Psoas muscle (tissue), 8 donors: ENCODE results near the gene DCAF12. TPM values are rescaled to one million over a fixed set of nuclear protein-coding genes. Genes with fewer than 3 reads are reported as not detected.
"Not testable (repeated sequence)": the region's sequence is repeated elsewhere in the genome, so short reads cannot be mapped to it uniquely, and the experiment has no call there.

Experiments
- ATAC-seq, 4 donors: fragments of 200-7000 bp; cut with Tn5 transposase; one replicate each; pipeline ENCODE4 v1.9.1; 2020; ENCODE audit warnings: moderate library complexity in 3 of 4, mild to moderate bottlenecking in 2 of 4
- DNase-seq, 2 donors: peaks; one replicate each; pipeline ENCODE4 v3.0.0-alpha.2; 2020
- H3K27ac ChIP-seq: fragments of 200-600 bp; one replicate; pipeline ENCODE4 v1.8.0; 2022
- H3K27me3 ChIP-seq, 3 donors: fragments of 200-600 bp in 1 of 3; one replicate each; pipeline versions ENCODE4 v1.6.1 to v1.8.0; 2013 to 2022; ENCODE audit warnings: low read length in 2 of 3, mild to moderate bottlenecking in 2 of 3, moderate library complexity in 1 of 3; ENCODE audit not compliant: insufficient read depth in 3 of 3
- H3K36me3 ChIP-seq, 2 donors: fragments of 200-600 bp in 1 of 2; one replicate each; pipeline versions ENCODE4 v1.6.1 to v1.8.0; 2013 to 2022; ENCODE audit warnings: low read depth in 1 of 2, mild to moderate bottlenecking in 1 of 2, moderate library complexity in 1 of 2; ENCODE audit not compliant: insufficient read depth in 1 of 2
- H3K4me1 ChIP-seq: fragments of 200-600 bp; one replicate; pipeline ENCODE4 v1.8.0; 2022
- H3K4me3 ChIP-seq: fragments of 200-600 bp; one replicate; pipeline ENCODE4 v1.8.0; 2022; ENCODE audit warnings: mild to moderate bottlenecking
- H3K9me3 ChIP-seq: fragments of 200-600 bp; one replicate; pipeline ENCODE4 v1.8.0; 2022
- WGBS, 3 donors: extraction: QIAGEN DNeasy Blood & Tissue Kit; methylation state at CpG; one replicate each; pipeline versions ENCODE4 v1.1.6 to v1.1.7; 2013; 5-methylcytosine and 5-hydroxymethylcytosine counted together
- intact Hi-C, 2 donors: fragments of 100-400 bp; cut with DNase I; formaldehyde crosslinking; loops; one replicate each; pipeline versions ENCODE4 v1.11.0 to v1.14.2; 2022
- polyA plus RNA-seq, 3 donors: library from polyadenylated mRNA; stranded (reverse); fragments of 200-250 nt; gene quantifications; one replicate each; pipeline ENCODE4 v1.2.3, GENCODE V29; 2013
- total RNA-seq, 4 donors: library from RNA; stranded (reverse); fragmentation: NEBNext Ultra II Directional in 2 of 4; extraction: Animal tissue kit (Norgen Biotek cat#: 25700) in 2 of 4; gene quantifications; one replicate each; pipeline versions ENCODE4 v1.2.1 to v1.2.4, GENCODE V29; 2021 to 2023
- TF ChIP-seq, protein P1 (sequence below): fragments of 200-600 bp; IDR thresholded peaks from one replicate; pipeline ENCODE4 v1.8.0; 2022; ENCODE audit warnings: antibody characterized with exemption
- donor health status: healthy with polysubstance abuse.
- donor health status: DM: no; HTN: no; CAD: no; lungs with moderate emphysema.
- donor health status: Bipolar disorder and iron deficiency.
- donor health status: healthy.
- donor health status: DM: yes; HTN: yes; CAD: no.
- donor health status: DM: no; HTN: no; CAD: no.
- donor health status: DM: no; HTN: no; CAD: no.
- donor health status: DM: yes; HTN: yes; CAD: no.

Gene DCAF12
- total and polyA plus RNA-seq, 7 donors: 15.8 to 38.0 (median 23.0) TPM

DNA sequence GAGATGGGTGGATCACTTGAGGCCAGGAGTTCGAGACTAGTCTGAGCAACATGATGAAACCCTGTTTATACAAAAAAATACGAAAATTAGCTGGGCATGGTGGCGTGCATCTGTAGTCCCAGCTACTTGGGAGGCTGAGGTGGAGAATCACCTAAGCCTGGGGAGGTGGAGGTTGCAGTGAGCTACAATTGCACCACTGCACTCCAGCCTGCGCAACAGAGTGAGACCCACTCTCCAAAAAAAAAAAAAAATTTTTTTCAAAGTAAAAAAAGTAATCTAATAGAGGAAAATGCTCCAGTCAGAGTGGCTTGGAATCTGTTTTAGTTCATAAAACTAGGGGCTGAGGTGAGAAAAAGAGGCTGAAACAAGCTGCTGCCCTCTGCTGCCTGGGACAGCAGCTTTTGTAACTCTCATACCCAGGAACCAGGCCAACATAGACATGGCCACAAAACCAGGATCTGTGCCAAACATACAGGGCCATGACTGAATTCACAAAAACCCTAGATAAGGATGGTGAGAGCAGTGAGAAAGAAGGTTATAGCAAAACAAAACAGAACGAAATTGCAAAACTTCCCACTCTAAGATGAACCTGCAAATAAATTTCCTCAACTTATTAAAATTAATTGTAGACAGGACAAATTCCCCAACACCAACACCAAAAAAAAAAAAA lies 13.1 kb upstream of the DCAF12 start:
- peaks cover under 1% of the 10 kb centered on the region for H3K4me1 ChIP-seq
- TF ChIP-seq, protein P1, sequence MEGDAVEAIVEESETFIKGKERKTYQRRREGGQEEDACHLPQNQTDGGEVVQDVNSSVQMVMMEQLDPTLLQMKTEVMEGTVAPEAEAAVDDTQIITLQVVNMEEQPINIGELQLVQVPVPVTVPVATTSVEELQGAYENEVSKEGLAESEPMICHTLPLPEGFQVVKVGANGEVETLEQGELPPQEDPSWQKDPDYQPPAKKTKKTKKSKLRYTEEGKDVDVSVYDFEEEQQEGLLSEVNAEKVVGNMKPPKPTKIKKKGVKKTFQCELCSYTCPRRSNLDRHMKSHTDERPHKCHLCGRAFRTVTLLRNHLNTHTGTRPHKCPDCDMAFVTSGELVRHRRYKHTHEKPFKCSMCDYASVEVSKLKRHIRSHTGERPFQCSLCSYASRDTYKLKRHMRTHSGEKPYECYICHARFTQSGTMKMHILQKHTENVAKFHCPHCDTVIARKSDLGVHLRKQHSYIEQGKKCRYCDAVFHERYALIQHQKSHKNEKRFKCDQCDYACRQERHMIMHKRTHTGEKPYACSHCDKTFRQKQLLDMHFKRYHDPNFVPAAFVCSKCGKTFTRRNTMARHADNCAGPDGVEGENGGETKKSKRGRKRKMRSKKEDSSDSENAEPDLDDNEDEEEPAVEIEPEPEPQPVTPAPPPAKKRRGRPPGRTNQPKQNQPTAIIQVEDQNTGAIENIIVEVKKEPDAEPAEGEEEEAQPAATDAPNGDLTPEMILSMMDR: no peak
- H3K27ac ChIP-seq: no peak overlapping the region
- H3K4me3 ChIP-seq: no peak overlapping the region
- DNase-seq (no peak), ATAC-seq (peak in 3 of 4 donors; percentile 44 to 68 (median 65))
- no peaks in the 10 kb centered on the region for H3K27me3 ChIP-seq
- intact Hi-C loops: no loop called here
- no peaks in the 10 kb centered on the region for H3K9me3 ChIP-seq
- WGBS, 3 donors: 88 to 90% (median 90%) methylated on average over 5 of the region's 5 CpGs
- H3K36me3 ChIP-seq: no peaks in the 10 kb centered on the region

DNA sequence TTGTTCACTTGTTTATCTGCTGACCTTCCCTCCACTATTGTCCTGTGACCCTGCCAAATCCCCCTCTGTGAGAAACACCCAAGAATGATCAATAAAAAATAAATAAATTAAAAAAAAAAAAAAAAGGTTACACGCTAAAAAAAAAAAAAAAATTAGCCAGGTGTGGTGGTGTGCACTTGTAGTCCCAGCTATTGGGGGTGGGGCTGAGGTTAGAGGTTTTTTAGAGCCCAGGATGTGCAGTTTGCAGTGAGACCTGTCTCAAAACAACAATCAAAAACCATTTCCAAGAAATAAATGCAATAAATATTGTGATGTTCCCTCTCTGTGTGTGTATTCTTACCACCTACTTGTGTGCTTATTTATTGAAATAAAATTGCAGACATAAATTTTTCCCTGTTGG lies 12.1 kb upstream of the DCAF12 start:
- ATAC-seq, H3K9me3 ChIP-seq, H3K4me3 ChIP-seq, H3K36me3 ChIP-seq, H3K27ac ChIP-seq, H3K4me1 ChIP-seq, H3K27me3 ChIP-seq, intact Hi-C loops, DNase-seq: not testable (repeated sequence)
- WGBS, 3 donors: 80 to 100% (median 94%) methylated on average over 1 of the region's 1 CpG

DNA sequence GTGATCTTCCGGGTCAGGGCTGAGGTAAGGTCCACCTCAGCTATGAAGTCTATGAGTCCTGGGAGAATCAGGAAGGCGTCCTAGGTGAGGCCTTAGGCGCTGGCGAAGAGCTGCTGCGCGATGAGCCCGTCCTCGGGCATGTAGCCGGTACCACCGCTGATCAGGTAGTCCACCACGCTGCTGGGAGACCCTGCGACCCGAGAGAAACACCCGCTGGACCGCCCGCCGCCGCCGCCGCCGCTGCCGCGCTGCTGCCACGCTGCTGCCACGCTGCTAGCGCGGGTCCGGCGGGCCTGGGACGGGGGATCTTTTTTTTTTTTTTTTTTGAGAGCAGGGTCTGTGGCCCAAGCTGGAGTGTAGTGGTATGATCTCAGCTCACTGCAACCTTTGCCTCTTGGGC lies 8.0 kb upstream of the DCAF12 start:
- H3K4me1 ChIP-seq: no peaks in the 10 kb centered on the region
- 93 to 97% (median 94%) methylated on average over 26 to 30 of the region's 30 CpGs for WGBS, 3 donors
- ATAC-seq: no peak
- no peaks in the 10 kb centered on the region for H3K9me3 ChIP-seq
- H3K36me3 ChIP-seq: no peaks in the 10 kb centered on the region
- intact Hi-C loops: no loop called here
- H3K4me3 ChIP-seq: no peak overlapping the region
- no peaks in the 10 kb centered on the region for H3K27me3 ChIP-seq
- DNase-seq: no peak
- no peak overlapping the region for H3K27ac ChIP-seq
- TF ChIP-seq, protein P1: no peak

DNA sequence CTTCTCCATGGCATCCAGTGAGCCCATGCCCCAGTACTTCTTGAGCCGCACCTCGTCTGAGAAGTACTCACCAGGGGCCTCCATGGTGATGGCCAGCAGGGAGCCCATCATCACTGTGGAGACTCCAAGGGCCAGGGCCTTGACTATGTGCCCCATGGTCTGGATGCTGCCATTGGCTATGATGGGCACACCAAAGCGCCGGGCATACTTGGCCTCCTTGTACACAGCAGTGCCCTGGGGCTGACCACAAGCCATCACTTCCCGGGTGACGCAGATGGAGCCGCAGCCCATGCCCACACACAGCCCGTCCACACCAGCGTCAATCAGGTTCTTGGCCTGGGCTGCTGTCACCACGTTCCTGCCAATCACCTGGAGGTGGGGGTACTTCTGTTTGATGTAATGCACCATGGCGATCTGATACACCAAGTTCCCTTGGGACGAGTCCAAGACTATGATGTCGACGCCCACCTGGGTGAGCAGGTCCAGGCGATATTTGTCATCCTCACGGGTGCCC lies 7.0 kb upstream of the DCAF12 start:
- intact Hi-C loops: no loop called here
- DNase-seq (no peak), ATAC-seq (no peak)
- H3K27me3 ChIP-seq: no peaks in the 10 kb centered on the region
- H3K9me3 ChIP-seq: no peaks in the 10 kb centered on the region
- 87 to 92% (median 90%) methylated on average over 16 of the region's 16 CpGs for WGBS, 3 donors
- no peak overlapping the region for H3K27ac ChIP-seq
- no peaks in the 10 kb centered on the region for H3K4me1 ChIP-seq
- no peaks in the 10 kb centered on the region for H3K36me3 ChIP-seq
- TF ChIP-seq, protein P1: no peak
- H3K4me3 ChIP-seq: no peak overlapping the region

DNA sequence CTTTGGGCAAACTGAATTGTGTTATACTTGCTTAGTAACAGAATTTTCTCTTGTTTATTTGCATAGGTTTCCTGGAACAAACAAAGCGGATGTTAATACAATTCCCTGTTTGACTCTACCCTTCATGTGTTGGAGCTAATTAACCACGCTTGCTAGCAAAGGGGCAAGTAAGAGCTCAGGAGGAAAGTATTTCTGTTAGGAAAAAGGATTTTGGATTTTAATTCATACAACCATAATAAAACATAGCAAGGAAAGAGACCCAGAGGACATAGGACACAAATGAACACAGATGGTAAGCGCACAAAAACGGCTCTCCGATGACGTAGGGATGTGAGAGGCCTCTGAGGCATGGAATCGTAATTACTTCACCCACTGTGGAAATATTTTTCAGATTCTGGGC lies 5.1 kb upstream of the DCAF12 start:
- Histone ChIP-seq H3K27ac (no peak overlapping the region), H3K9me3 (no peaks in the 10 kb centered on the region), H3K27me3 (no peaks in the 10 kb centered on the region), H3K36me3 (no peaks in the 10 kb centered on the region), H3K4me1 (no peaks in the 10 kb centered on the region), H3K4me3 (no peak overlapping the region)
- TF ChIP-seq, protein P1: no peak
- ATAC-seq (no peak), DNase-seq (no peak)
- intact Hi-C loops: no loop called here
- 95 to 97% (median 96%) methylated on average over 7 of the region's 7 CpGs for WGBS, 3 donors
